Liver (tissue), 3 donors: ENCODE results near the gene LMF1.

Experiments used
- JUND ChIP-seq, 2 donors: IDR thresholded peaks; 2 replicates each; pipeline ENCODE4 v1.6.1; 2016; ENCODE audit warnings: antibody characterized with exemption in 2 of 2
- TAF1 ChIP-seq: conservative IDR thresholded peaks from 2 replicates; pipeline ENCODE4 v1.6.1; 2016; ENCODE audit warnings: antibody characterized with exemption, mild to moderate bottlenecking
- YY1 ChIP-seq: IDR thresholded peaks from 2 replicates; pipeline ENCODE4 v1.6.1; 2016; ENCODE audit warnings: antibody characterized with exemption, mild to moderate bottlenecking
- TF ChIP-seq, protein P1 (sequence below): fragments of 150-350 bp; IDR thresholded peaks from 2 replicates; pipeline ENCODE4 v1.5.1; 2017; ENCODE audit warnings: improper control_type of control experiment, low read depth, low read length; ENCODE audit not compliant: missing input control
- TF ChIP-seq, protein P2 (sequence below): IDR thresholded peaks from 2 replicates; pipeline ENCODE4 v1.6.1; 2016; ENCODE audit warnings: antibody characterized with exemption
- TF ChIP-seq, protein P3 (sequence below): IDR thresholded peaks from 2 replicates; pipeline ENCODE4 v1.6.1; 2016; ENCODE audit warnings: antibody characterized with exemption
- TF ChIP-seq, protein P4 (sequence below): IDR thresholded peaks from 2 replicates; pipeline ENCODE4 v1.6.1; 2016; ENCODE audit warnings: antibody characterized with exemption, mild to moderate bottlenecking
- donor health status: healthy.
- donor health status: healthy.

DNA sequence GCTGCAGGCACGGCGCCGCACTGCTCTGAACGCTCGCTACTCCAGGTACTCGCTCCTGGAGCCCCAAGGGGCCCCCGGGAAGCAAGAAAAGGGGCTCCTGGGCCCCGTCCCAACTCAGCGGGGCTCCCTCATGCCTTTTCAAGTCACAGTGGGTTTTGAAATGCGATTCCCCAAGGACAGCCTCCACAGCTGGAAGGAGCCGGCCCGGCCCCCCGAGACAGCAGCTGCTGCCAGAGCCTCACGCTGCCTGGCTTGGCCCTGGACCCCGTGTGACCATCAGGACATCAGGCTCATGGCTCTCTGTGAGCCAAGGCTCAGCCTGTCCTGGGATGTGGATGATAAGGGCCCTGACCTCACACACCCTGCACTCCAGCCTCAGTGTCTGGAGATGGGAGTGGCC, 80.6 kb downstream of the LMF1 start:
- TF ChIP-seq, protein P1, sequence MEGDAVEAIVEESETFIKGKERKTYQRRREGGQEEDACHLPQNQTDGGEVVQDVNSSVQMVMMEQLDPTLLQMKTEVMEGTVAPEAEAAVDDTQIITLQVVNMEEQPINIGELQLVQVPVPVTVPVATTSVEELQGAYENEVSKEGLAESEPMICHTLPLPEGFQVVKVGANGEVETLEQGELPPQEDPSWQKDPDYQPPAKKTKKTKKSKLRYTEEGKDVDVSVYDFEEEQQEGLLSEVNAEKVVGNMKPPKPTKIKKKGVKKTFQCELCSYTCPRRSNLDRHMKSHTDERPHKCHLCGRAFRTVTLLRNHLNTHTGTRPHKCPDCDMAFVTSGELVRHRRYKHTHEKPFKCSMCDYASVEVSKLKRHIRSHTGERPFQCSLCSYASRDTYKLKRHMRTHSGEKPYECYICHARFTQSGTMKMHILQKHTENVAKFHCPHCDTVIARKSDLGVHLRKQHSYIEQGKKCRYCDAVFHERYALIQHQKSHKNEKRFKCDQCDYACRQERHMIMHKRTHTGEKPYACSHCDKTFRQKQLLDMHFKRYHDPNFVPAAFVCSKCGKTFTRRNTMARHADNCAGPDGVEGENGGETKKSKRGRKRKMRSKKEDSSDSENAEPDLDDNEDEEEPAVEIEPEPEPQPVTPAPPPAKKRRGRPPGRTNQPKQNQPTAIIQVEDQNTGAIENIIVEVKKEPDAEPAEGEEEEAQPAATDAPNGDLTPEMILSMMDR = no peak
- TF ChIP-seq, protein P2, sequence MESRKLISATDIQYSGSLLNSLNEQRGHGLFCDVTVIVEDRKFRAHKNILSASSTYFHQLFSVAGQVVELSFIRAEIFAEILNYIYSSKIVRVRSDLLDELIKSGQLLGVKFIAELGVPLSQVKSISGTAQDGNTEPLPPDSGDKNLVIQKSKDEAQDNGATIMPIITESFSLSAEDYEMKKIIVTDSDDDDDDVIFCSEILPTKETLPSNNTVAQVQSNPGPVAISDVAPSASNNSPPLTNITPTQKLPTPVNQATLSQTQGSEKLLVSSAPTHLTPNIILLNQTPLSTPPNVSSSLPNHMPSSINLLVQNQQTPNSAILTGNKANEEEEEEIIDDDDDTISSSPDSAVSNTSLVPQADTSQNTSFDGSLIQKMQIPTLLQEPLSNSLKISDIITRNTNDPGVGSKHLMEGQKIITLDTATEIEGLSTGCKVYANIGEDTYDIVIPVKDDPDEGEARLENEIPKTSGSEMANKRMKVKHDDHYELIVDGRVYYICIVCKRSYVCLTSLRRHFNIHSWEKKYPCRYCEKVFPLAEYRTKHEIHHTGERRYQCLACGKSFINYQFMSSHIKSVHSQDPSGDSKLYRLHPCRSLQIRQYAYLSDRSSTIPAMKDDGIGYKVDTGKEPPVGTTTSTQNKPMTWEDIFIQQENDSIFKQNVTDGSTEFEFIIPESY = no peak
- TF ChIP-seq, protein P3, sequence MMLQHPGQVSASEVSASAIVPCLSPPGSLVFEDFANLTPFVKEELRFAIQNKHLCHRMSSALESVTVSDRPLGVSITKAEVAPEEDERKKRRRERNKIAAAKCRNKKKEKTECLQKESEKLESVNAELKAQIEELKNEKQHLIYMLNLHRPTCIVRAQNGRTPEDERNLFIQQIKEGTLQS = no peak
- TF ChIP-seq, protein P4, sequence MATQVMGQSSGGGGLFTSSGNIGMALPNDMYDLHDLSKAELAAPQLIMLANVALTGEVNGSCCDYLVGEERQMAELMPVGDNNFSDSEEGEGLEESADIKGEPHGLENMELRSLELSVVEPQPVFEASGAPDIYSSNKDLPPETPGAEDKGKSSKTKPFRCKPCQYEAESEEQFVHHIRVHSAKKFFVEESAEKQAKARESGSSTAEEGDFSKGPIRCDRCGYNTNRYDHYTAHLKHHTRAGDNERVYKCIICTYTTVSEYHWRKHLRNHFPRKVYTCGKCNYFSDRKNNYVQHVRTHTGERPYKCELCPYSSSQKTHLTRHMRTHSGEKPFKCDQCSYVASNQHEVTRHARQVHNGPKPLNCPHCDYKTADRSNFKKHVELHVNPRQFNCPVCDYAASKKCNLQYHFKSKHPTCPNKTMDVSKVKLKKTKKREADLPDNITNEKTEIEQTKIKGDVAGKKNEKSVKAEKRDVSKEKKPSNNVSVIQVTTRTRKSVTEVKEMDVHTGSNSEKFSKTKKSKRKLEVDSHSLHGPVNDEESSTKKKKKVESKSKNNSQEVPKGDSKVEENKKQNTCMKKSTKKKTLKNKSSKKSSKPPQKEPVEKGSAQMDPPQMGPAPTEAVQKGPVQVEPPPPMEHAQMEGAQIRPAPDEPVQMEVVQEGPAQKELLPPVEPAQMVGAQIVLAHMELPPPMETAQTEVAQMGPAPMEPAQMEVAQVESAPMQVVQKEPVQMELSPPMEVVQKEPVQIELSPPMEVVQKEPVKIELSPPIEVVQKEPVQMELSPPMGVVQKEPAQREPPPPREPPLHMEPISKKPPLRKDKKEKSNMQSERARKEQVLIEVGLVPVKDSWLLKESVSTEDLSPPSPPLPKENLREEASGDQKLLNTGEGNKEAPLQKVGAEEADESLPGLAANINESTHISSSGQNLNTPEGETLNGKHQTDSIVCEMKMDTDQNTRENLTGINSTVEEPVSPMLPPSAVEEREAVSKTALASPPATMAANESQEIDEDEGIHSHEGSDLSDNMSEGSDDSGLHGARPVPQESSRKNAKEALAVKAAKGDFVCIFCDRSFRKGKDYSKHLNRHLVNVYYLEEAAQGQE = no peak
- TF ChIP-seq YY1 (no peak), JUND (IDR thresholded peaks at IDR 0.05) (no peak), TAF1 (no peak)
